ENCODE data around the gene NDUFS2. TPM values are rescaled to one million over a fixed set of nuclear protein-coding genes. Genes with fewer than 3 reads are reported as not detected.

Gene NDUFS2
- 100 to 1,000 TPM in 3 of 4 donors, 10 to 100 TPM in 1; 82.6 to 209 (median 144) TPM for total RNA-seq

DNA sequence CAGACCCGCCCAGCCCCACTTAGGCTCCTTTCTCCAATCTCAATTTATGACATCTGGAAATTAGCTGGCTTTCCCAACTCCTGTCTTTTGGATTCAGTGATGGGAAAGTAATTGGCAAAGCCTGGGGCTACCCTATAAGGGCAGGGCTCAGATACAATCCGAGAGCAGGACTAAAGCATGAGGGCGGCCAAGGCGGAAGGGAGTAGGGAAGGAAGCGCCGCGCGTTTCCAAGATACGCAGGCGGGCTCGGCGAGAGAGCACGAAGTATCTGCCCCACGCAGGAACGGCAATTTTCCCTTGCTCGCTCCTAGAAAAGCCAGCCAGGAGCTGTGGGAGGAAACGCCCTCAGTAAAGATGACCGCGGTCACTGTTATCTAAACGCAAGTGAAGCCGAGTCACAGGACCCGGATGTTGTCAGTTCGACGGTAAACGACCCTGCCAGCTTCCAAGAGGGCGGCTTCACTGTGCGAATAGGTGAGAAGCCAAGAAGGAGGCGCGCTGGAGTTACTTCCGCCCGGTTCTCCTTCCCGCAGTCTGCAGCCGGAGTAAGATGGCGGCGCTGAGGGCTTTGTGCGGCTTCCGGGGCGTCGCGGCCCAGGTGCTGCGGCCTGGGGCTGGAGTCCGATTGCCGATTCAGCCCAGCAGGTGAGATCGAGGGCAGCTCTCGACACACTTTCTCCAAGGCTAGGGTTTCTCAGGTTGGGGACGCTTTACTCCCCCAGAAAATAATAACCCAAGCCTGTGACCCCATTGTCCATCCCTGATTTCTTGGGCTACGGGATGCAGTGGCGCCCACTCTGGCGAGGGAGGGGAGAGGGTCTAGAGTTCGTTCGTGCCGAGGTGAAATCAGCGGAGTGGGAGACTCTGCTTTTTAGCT is at the start of gene NDUFS2:
NDUFS2 (plus strand) TSS at position 532 of the 877 bp plus-strand sequence; CDS start at position 551, 19 bp downstream.
- peaks cover 40 to 82% (median 55%) of the 10 kb centered on the region in 4 donors for H3K4me1 ChIP-seq
- in situ Hi-C loops (cut with MboI; ENCODE audit: low pct_ligation_motif_present in 1 of 4, low pct_unique_long_range_greater_than_20kb in 1 of 4, low sequenced_read_pairs in 3 of 4) = loop anchor here in 1 of 4 donors (25.0 kb wide), 1 partner anchor 185 kb away; no protein-coding TSS in a partner anchor
- peak; percentile 64 to 86 (median 85) for TF ChIP-seq POLR2AphosphoS5 (IDR thresholded peaks at IDR 0.05)
- TF ChIP-seq, protein P1, sequence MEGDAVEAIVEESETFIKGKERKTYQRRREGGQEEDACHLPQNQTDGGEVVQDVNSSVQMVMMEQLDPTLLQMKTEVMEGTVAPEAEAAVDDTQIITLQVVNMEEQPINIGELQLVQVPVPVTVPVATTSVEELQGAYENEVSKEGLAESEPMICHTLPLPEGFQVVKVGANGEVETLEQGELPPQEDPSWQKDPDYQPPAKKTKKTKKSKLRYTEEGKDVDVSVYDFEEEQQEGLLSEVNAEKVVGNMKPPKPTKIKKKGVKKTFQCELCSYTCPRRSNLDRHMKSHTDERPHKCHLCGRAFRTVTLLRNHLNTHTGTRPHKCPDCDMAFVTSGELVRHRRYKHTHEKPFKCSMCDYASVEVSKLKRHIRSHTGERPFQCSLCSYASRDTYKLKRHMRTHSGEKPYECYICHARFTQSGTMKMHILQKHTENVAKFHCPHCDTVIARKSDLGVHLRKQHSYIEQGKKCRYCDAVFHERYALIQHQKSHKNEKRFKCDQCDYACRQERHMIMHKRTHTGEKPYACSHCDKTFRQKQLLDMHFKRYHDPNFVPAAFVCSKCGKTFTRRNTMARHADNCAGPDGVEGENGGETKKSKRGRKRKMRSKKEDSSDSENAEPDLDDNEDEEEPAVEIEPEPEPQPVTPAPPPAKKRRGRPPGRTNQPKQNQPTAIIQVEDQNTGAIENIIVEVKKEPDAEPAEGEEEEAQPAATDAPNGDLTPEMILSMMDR (IDR thresholded peaks at IDR 0.05) = peak in 2 of 5 experiments; percentile 5 to 16
- TF ChIP-seq POLR2A (IDR thresholded peaks at IDR 0.05) = peak; percentile 84
- TF ChIP-seq EP300 (IDR thresholded peaks at IDR 0.05; ENCODE audit: low read depth) = no peak
- WGBS, 2 donors (ENCODE audit: low coverage in 1 of 2) = 0 to 2% methylated on average over 6 to 50 of the region's 53 CpGs
- H3K36me3 ChIP-seq = peaks cover 0 to 15% (median 5%) of the 10 kb centered on the region in 4 donors
- intact Hi-C loops (cut with DNase I; ENCODE audit: low total_unique reads) = no loop called here
- peak within 1 kb of the TSS; percentile 66 to 91 (median 78) for H3K4me3 ChIP-seq
- peak; percentile 99 for DNase-seq
- no peaks in the 10 kb centered on the region for H3K27me3 ChIP-seq
- peak within 1 kb of the TSS; percentile 90 to 98 (median 94) for H3K27ac ChIP-seq
- H3K9me3 ChIP-seq = no peaks in the 10 kb centered on the region

DNA sequence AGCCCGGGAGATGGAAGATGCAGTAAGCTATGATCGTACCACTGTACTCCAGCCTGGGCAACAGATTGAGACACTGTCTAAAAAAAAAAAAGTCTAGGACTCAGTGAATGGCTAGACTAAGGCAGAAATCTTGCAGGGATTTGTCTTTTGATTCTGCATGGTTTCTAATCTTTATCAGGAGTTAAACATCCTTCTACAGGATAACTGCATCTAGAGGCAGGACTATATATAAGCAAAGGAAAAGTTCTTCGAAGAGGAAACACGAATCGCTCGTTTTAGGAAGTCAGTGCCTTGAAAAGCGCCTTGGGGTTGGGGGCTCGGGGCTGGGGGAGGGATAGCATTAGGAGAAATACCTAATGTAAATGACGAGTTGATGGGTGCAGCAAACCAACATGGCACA is 49.0 kb upstream of the NDUFS2 start:
- in situ Hi-C loops (cut with MboI; ENCODE audit: low pct_ligation_motif_present in 1 of 4, low pct_unique_long_range_greater_than_20kb in 1 of 4, low sequenced_read_pairs in 3 of 4) = no loop called here
- intact Hi-C loops (cut with DNase I; ENCODE audit: low total_unique reads) = no loop called here

DNA sequence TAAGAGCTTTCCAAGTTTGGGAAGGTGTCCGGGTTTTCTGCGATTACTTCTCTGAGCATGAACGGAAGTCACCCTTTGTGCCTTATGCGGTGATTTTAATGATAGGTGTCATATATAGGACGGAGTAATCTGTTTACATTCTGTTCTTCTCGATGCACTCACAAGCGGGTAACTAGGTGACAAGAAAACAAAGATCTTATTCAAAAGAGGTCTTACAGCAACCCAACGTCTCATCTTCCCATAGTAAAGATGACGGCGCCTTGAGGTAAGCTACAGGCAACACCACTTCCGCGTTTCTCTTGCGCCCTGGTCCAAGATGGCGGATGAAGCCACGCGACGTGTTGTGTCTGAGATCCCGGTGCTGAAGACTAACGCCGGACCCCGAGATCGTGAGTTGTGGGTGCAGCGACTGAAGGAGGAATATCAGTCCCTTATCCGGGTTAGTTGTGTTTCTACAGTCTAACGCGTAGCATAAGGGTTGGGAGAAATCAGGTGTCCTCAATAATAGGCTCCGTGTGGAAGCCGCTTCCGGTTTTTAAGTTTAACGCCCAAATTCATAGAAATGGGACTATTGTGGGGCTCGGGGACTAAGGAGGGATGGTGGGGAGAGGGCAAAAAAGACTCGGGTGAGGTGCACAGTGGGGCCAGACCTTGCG is 48.4 kb upstream of the NDUFS2 start, which contains the start of gene UFC1:
UFC1 (plus strand) TSS at position 297 of the 656 bp plus-strand sequence; CDS start at position 317, 20 bp downstream.
- H3K36me3 ChIP-seq = no peaks in the 10 kb centered on the region
- peak within 1 kb of the TSS; percentile 50 to 85 (median 70) for H3K4me3 ChIP-seq
- in situ Hi-C loops (cut with MboI; ENCODE audit: low pct_ligation_motif_present in 1 of 4, low pct_unique_long_range_greater_than_20kb in 1 of 4, low sequenced_read_pairs in 3 of 4) = no loop called here
- H3K4me1 ChIP-seq = peaks cover 2 to 21% (median 9%) of the 10 kb centered on the region in 4 donors
- H3K27ac ChIP-seq = peak within 1 kb of the TSS; percentile 90 to 96 (median 92)
- TF ChIP-seq POLR2A (IDR thresholded peaks at IDR 0.05) (peak; percentile 61), EP300 (IDR thresholded peaks at IDR 0.05; ENCODE audit: low read depth) (no peak), POLR2AphosphoS5 (IDR thresholded peaks at IDR 0.05) (peak; percentile 42 to 74 (median 64))
- TF ChIP-seq, protein P1 (IDR thresholded peaks at IDR 0.05) = no peak
- peak; percentile 82 for DNase-seq
- H3K27me3 ChIP-seq = no peaks in the 10 kb centered on the region
- no peaks in the 10 kb centered on the region for H3K9me3 ChIP-seq
- intact Hi-C loops (cut with DNase I; ENCODE audit: low total_unique reads) = no loop called here
- 0 to 1% methylated on average over 12 to 33 of the region's 33 CpGs for WGBS, 2 donors (ENCODE audit: low coverage in 1 of 2)

More for the DNA sequence above, 49.0 kb upstream of the NDUFS2 start:
- WGBS, 2 donors (ENCODE audit: low coverage in 1 of 2) = 13 to 27% methylated on average over 9 of the region's 9 CpGs
- Histone ChIP-seq H3K27me3 (no peaks in the 10 kb centered on the region), H3K36me3 (no peaks in the 10 kb centered on the region), H3K9me3 (no peaks in the 10 kb centered on the region), H3K4me3 (peak overlapping the region; percentile 50 to 85 (median 70)), H3K4me1 (peaks cover 0 to 19% (median 7%) of the 10 kb centered on the region in 4 donors), H3K27ac (peak overlapping the region; percentile 90 to 96 (median 92))
- TF ChIP-seq POLR2AphosphoS5 (IDR thresholded peaks at IDR 0.05) = no peak
- TF ChIP-seq, protein P1 (IDR thresholded peaks at IDR 0.05) = no peak
- DNase-seq = no peak

DNA sequence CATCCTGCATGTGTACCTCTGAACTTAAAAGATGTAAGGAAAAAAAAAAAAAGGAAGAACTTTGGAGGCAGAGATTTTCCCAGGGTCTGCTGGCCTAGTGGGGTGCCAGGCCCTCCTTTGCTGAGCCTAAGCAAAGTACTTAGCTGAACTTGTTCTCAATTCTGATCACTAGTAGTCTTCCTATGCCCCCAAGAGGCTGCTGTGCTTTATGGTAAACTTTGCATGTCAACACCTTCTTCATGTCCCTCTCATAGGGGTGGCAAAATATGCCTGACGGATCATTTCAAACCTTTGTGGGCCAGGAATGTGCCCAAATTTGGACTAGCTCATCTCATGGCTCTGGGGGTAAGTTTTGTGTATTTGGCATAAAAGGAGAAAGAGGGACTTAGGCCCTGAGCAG is 44.3 kb upstream of the NDUFS2 start:
- peaks cover 4 to 42% (median 28%) of the 10 kb centered on the region in 4 donors for H3K4me1 ChIP-seq
- in situ Hi-C loops (cut with MboI; ENCODE audit: low pct_ligation_motif_present in 1 of 4, low pct_unique_long_range_greater_than_20kb in 1 of 4, low sequenced_read_pairs in 3 of 4) = no loop called here
- TF ChIP-seq POLR2A (IDR thresholded peaks at IDR 0.05) = no peak
- no peak for TF ChIP-seq EP300 (IDR thresholded peaks at IDR 0.05; ENCODE audit: low read depth)
- TF ChIP-seq POLR2AphosphoS5 (IDR thresholded peaks at IDR 0.05) = no peak
- TF ChIP-seq, protein P1 (IDR thresholded peaks at IDR 0.05) = no peak
- intact Hi-C loops (cut with DNase I; ENCODE audit: low total_unique reads) = no loop called here
- H3K36me3 ChIP-seq = no peaks in the 10 kb centered on the region
- H3K27ac ChIP-seq = no peak overlapping the region
- no peak for DNase-seq
- no peaks in the 10 kb centered on the region for H3K9me3 ChIP-seq
- no peak overlapping the region for H3K4me3 ChIP-seq
- H3K27me3 ChIP-seq = no peaks in the 10 kb centered on the region
- WGBS, 2 donors (ENCODE audit: low coverage in 1 of 2) = 91% methylated on average over 1 of the region's 1 CpG; no CpG with 5 or more reads in 1 of the 2 donors
